ENCODE measurements around the gene GSG1L.
"Not testable (repeated sequence)": the region's sequence is repeated elsewhere in the genome, so short reads cannot be mapped to it uniquely, and the experiment has no call there.

The GSG1L gene

GRCh38 chr16:27977966-27978365, 85.5 kb downstream of the GSG1L start:
- DNase-seq: no peak

- no peak for DNase-seq
These were observed 86.5 kb downstream of the GSG1L start for GRCh38 chr16:27976990-27977389.

- DNase-seq: no peak
These were observed 88.5 kb downstream of the GSG1L start for GRCh38 chr16:27974896-27975540.

- DNase-seq: peak; percentile 26
These were observed 89.8 kb downstream of the GSG1L start for GRCh38 chr16:27973678-27974077.

GRCh38 chr16:27972500-27972899, 91.0 kb downstream of the GSG1L start:
- DNase-seq: peak; percentile 63

GRCh38 chr16:27969574-27969973, 93.9 kb downstream of the GSG1L start:
- DNase-seq: no peak

- no peak for DNase-seq
These were observed 96.3 kb downstream of the GSG1L start for GRCh38 chr16:27967169-27967568.

GRCh38 chr16:27966756-27967155, 96.8 kb downstream of the GSG1L start:
- DNase-seq: no peak

- no peak for DNase-seq
These were observed 97.7 kb downstream of the GSG1L start for GRCh38 chr16:27965801-27966200.

- DNase-seq: no peak
These were observed 100.0 kb downstream of the GSG1L start for GRCh38 chr16:27963471-27963965.

GRCh38 chr16:27962197-27962596, 101.3 kb downstream of the GSG1L start:
- DNase-seq: no peak

GRCh38 chr16:27961296-27961620, 102.3 kb downstream of the GSG1L start:
- DNase-seq: no peak

GRCh38 chr16:27960619-27961295, 102.8 kb downstream of the GSG1L start:
- DNase-seq: no peak

GRCh38 chr16:27959914-27960313, 103.6 kb downstream of the GSG1L start:
- DNase-seq: no peak

GRCh38 chr16:27954191-27954590, 109.3 kb downstream of the GSG1L start:
- no peak for DNase-seq

GRCh38 chr16:27952811-27953210, 110.7 kb downstream of the GSG1L start:
- DNase-seq: no peak

- no peak for DNase-seq
These were observed 111.9 kb downstream of the GSG1L start for GRCh38 chr16:27951489-27952120.

- DNase-seq: no peak
These were observed 113.2 kb downstream of the GSG1L start for GRCh38 chr16:27950206-27950887.

- no peak for DNase-seq
These were observed 115.8 kb downstream of the GSG1L start for GRCh38 chr16:27947696-27948095.

GRCh38 chr16:27945233-27945973, 118.1 kb downstream of the GSG1L start:
- no peak for DNase-seq

GRCh38 chr16:27943766-27944165, 119.7 kb downstream of the GSG1L start:
- no peak for DNase-seq

GRCh38 chr16:27942071-27942470, 121.4 kb downstream of the GSG1L start:
- not testable (repeated sequence) for DNase-seq

GRCh38 chr16:27935076-27935475, 128.4 kb downstream of the GSG1L start:
- no peak for DNase-seq

All from RPMI8226 (cell line).